HG03432 (cell line): Measurements from ENCODE around the gene RTP2.

Experiments used
- ATAC-seq: cut with Tn5 transposase; IDR thresholded peaks from one replicate; pipeline ENCODE4 v1.9.1; 2021; ENCODE audit warnings: mild to moderate bottlenecking, moderate library complexity; ENCODE audit not compliant: unreplicated experiment

RTP2 gene

GRCh38 chr3:187739094-187739560 is 36.8 kb upstream of the RTP2 start:
- no peak for ATAC-seq

GRCh38 chr3:187738331-187739093 is 36.2 kb upstream of the RTP2 start:
- ATAC-seq: peak; percentile 62

- ATAC-seq: no peak
Observed at GRCh38 chr3:187738071-187738330, 35.6 kb upstream of the RTP2 start.

- no peak for ATAC-seq
Observed at GRCh38 chr3:187737368-187738070, 35.2 kb upstream of the RTP2 start.

GRCh38 chr3:187737006-187737367 is 34.6 kb upstream of the RTP2 start:
- no peak for ATAC-seq

- no peak for ATAC-seq
Observed at GRCh38 chr3:187736418-187736871, 34.1 kb upstream of the RTP2 start.

GRCh38 chr3:187735837-187736236 is 33.5 kb upstream of the RTP2 start:
- no peak for ATAC-seq

GRCh38 chr3:187735383-187735782 is 33.0 kb upstream of the RTP2 start:
- no peak for ATAC-seq

GRCh38 chr3:187734841-187735240 is 32.5 kb upstream of the RTP2 start:
- ATAC-seq: no peak

GRCh38 chr3:187733371-187733770 is 31.0 kb upstream of the RTP2 start:
- ATAC-seq: no peak

- ATAC-seq: no peak
Observed at GRCh38 chr3:187729598-187729997, 27.2 kb upstream of the RTP2 start.

- no peak for ATAC-seq
Observed at GRCh38 chr3:187728940-187729583, 26.7 kb upstream of the RTP2 start.

- ATAC-seq: no peak
Observed at GRCh38 chr3:187728248-187728647, 25.9 kb upstream of the RTP2 start.

GRCh38 chr3:187726564-187726963 is 24.2 kb upstream of the RTP2 start:
- no peak for ATAC-seq

GRCh38 chr3:187725653-187726370 is 23.5 kb upstream of the RTP2 start:
- ATAC-seq: no peak

- no peak for ATAC-seq
Observed at GRCh38 chr3:187725224-187725623, 22.9 kb upstream of the RTP2 start.

- ATAC-seq: no peak
Observed at GRCh38 chr3:187722206-187722612, 19.9 kb upstream of the RTP2 start.

- no peak for ATAC-seq
Observed at GRCh38 chr3:187721055-187721454, 18.7 kb upstream of the RTP2 start.

- ATAC-seq: no peak
Observed at GRCh38 chr3:187720337-187720670, 17.9 kb upstream of the RTP2 start.

- ATAC-seq: no peak
Observed at GRCh38 chr3:187719628-187720336, 17.4 kb upstream of the RTP2 start.

- ATAC-seq: no peak
Observed at GRCh38 chr3:187718802-187719201, 16.4 kb upstream of the RTP2 start.
